GM10248 (cell line): ENCODE data around the gene SLC9A8.
A peak's percentile ranks its signal among the peaks of the same experiment; 100 is the strongest.

Experiments used
- CTCF ChIA-PET: fragments of 300-600 bp; sonication (Branson Sonifier 250); formaldehyde crosslinking; extraction: SDS; loops from one replicate; lab custom pipeline; 2021; ENCODE audit warnings: antibody characterized with exemption; lab: Yijun Ruan, JAX
- POLR2A ChIA-PET: fragments of 350-650 bp; sonication (Branson Sonifier 250); formaldehyde crosslinking; extraction: SDS; loops from one replicate; lab custom pipeline; 2020; ENCODE audit warnings: antibody characterized with exemption; lab: Yijun Ruan, JAX
- DNase-seq: peaks from one replicate; pipeline ENCODE4 v3.0.0; 2012; ENCODE audit errors: extremely low spot score
- CTCF ChIP-seq: IDR thresholded peaks from 2 replicates; pipeline ENCODE4 v1.5.1; 2012; ENCODE audit warnings: mild to moderate bottlenecking, low read depth; ENCODE audit errors: extremely low read depth, missing control alignments, control extremely low read depth

The SLC9A8 gene

DNA sequence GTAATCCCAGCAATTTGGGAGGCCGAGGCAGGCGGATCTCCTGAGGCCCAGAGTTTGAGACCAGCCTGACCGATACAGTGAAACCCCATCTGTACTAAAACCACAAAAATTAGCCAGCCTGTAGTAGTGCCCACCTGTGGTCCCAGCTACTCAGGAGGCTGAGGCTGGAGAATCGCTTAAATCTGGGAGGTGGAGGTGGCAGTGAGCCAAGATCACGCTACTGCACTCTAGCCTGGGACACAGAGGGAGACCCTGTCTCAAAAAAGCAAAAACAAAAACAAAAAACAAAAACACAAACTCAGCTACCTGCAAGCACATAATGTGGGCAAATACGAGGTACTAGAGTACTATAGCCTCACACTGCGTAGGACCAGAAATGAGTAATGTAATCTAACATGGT is 106.4 kb downstream of the SLC9A8 start:
- no peak for DNase-seq
- ChIA-PET CTCF (interaction anchor here (3.0 kb wide), 1 partner anchor 11 kb away, joined by 12 read pairs; no protein-coding TSS in a partner anchor), POLR2A (no interaction called here)
- no peak for TF ChIP-seq CTCF

GRCh38 chr20:49919461-49919860 is 106.8 kb downstream of the SLC9A8 start:
- no peak for DNase-seq
- TF ChIP-seq CTCF, result no peak
- POLR2A ChIA-PET, result no interaction called here
- CTCF ChIA-PET, result interaction anchor here (3.0 kb wide), 1 partner anchor 11 kb away, joined by 12 read pairs; no protein-coding TSS in a partner anchor

GRCh38 chr20:49924247-49924646 is 111.6 kb downstream of the SLC9A8 start:
- no peak for DNase-seq
- ChIA-PET CTCF (interaction anchor here (1.0 to 1.4 kb wide), 5 partner anchors 8 to 147 kb away, joined by 3 to 5 read pairs (median 3); no protein-coding TSS in a partner anchor), POLR2A (no interaction called here)
- no peak for TF ChIP-seq CTCF

DNA sequence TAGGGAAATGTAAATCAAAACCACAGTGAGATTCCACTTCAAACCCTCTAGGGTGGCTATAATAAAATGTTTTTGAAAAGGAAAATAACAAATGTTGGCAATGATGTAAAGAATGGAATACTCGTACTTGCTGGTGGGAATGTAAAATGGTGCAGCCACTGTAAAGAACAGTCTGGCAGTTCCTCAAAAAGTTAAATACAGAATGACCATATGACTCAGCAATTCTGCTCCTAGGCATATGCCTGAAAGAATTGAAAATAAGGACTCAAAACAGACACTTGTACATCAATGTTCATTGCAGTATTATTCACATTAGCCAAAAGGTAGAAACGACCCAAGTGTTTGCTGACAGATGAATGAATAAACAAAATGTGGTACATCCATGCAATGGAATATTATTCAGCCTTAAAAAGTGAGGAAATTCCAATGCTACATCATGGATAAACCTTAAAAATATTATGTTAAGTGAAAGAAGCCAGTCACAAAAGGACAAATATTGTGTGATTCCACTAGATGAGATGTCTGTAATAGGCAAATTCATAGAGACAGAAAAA is 113.3 kb downstream of the SLC9A8 start:
- POLR2A ChIA-PET, result no interaction called here
- CTCF ChIA-PET, result interaction anchor here (2.1 kb wide), 1 partner anchor 10 kb away, joined by 10 read pairs; the partner anchor contains the start of gene RNF114

GRCh38 chr20:49928411-49929141 is 115.9 kb downstream of the SLC9A8 start:
- POLR2A ChIA-PET, result no interaction called here
- peak; percentile 78 for DNase-seq
- CTCF ChIA-PET, result interaction anchor here (0.7 to 2.3 kb wide), 4 partner anchors 9 to 50 kb away, joined by 3 to 13 read pairs (median 8); partner anchors contain the start of gene SPATA2
- TF ChIP-seq CTCF, result peak; percentile 89

More for the DNA sequence above, 113.3 kb downstream of the SLC9A8 start:
- TF ChIP-seq CTCF, result no peak
- DNase-seq, result no peak

DNA sequence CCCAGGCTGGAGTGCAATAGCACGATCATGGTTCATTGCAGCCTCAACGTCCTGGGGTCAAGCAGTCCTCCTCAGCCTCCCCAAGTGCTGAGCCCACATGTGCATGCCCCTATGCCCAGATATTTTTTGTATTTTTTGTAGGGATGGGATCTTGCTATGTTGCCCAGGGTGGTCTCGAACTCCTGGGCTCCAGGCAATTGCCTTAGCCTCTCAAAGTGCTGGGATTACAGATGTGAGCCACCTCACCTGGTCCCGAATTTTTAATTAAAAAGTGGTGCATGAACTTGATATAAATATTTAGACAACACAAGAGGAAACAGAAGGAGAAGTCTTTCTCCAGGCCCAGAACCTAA is 116.5 kb downstream of the SLC9A8 start:
- ChIA-PET POLR2A (no interaction called here), CTCF (interaction anchor here (0.6 to 2.3 kb wide), 5 partner anchors 9 to 387 kb away, joined by 3 to 13 read pairs (median 7); partner anchors contain the start of gene SPATA2)
- peak; percentile 1 for TF ChIP-seq CTCF
- DNase-seq, result no peak
